COLO668 (cell line): ENCODE data around the gene ACVR1.
"Not testable (repeated sequence)": the region's sequence is repeated elsewhere in the genome, so short reads cannot be mapped to it uniquely, and the experiment has no call there.

Experiments used
- DNase-seq: peaks from one replicate; lab custom pipeline; 2025; ENCODE audit not compliant: unreplicated experiment; lab: John Stamatoyannopoulos, UW

Gene ACVR1

GRCh38 chr2:157830696-157831570 lies 45.2 kb downstream of the ACVR1 start:
- no peak for DNase-seq

DNA sequence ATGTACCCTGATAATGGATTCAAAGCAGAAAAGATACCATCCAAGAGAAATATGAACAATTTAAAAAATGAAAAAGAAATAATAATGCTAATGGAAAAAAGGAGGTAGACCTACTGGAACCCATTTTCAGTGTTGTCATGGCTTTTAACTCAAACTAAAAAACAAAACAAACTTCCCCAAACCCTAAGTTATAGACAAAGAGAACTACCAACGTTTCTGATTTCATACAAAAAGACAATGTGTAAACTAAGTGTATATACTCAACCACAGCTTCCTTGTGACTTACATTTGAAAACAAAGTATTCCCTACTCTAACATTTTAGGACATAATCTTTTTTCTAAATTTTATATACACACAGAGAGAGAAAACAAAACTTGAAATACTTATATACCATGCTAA lies 45.9 kb downstream of the ACVR1 start:
- no peak for DNase-seq

- DNase-seq = no peak
These were observed 48.8 kb downstream of the ACVR1 start for GRCh38 chr2:157827377-157827776.

GRCh38 chr2:157826644-157827043 lies 49.5 kb downstream of the ACVR1 start:
- not testable (repeated sequence) for DNase-seq

- DNase-seq = no peak
These were observed 50.2 kb downstream of the ACVR1 start for GRCh38 chr2:157825885-157826284.

DNA sequence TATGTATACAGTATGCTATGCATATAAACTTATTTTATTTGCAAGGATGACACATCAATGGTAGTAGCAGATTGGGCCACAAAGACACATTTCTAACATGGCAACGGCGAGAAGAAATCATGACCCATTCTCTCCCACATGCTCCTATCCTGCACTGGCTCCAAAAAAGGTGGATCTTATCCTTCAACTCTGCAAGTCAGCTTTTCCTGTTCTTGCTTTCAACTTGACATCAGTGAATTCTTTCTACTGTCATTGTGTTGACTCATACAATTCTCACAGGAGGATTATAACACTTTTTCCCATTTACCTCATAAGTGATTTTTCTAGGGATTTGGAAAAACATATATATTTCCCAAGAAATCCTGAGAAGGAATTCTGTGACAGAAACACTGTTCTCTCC lies 53.1 kb downstream of the ACVR1 start:
- DNase-seq = no peak

GRCh38 chr2:157822533-157822932 lies 53.6 kb downstream of the ACVR1 start:
- no peak for DNase-seq

DNA sequence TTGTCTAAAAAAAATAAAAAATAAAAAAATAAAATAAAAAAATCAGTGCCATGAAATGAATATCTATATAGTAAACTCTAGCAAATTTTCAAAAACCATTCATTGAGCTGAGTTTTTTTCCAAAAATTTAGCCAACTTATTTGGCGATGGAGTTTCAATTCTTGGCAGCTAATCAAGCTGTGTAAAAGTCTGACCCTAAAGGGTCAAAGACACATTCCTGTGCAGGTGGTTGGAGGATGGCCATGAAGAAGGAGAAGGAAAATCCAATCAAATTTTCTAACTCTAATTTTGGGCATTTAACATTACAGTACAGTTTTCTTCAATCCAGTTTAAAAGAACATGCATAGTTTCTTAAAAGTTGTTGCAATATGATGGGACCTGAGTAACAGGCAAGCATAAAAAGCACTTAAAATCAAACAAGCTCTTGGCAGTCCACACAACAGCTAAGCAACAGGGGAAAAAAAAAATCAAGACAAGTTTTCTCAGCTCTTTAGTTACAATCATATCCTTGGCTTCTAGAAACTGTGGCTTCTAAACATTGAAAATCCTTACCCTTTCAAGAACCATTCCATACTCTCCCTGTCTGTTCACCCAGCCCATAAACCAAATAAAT lies 54.5 kb downstream of the ACVR1 start:
- DNase-seq = no peak

GRCh38 chr2:157820193-157820592 lies 55.9 kb downstream of the ACVR1 start:
- DNase-seq = no peak

DNA sequence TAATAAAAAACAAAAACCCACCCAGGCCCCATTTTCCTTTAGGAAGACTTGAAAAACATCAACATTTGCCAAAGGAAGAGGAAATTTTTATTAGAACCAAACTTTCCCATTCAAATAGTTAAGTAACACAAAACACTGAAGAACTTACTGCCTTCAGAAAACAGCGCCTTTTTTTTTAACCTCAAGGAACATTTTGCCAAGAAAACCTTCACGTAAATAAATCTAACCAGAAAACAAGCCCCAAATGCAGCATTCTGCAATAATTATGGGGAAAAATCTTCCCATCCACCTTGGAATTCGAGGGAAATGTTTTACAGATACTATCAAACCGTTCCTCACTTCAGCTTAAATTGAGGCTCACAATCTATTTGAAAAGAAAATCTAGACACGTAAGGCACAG lies 56.4 kb downstream of the ACVR1 start:
- no peak for DNase-seq

DNA sequence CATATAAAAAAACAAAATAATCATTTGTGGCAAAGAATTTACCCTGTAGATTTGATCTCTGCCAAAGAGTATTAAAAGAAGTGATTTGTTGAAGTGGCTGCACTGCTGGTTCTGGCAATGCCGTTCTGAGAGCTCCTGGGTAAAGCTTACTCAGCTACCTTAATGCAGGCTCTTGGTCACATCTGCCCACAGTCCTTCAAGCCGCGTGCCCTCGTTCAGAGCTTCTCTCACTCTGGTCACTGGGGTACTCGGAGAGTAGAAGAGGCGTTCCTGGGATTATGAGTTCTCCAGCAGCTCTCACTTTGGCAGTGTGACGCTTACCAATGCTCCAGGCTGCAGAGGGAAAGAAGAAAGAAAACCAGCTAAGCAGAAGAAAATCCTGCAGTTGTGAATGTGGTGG lies 57.9 kb downstream of the ACVR1 start:
- DNase-seq = no peak

DNA sequence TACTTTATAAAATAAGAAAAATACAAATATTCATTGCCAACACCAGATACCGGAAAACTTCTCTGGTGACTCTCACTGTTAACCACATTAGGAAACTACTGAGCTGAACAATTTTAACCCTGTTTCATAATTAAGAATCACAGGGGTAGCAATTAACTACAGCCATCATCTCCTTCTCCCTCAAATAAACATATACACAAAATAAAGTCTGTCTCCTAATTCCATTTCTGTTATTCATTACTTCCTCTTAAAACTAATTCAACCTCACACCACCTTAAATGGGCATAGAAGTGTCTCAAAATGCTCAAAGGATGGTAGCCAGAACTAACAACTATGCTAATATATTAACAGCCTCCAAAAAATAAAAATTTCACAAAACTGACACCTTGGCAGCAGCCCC lies 60.7 kb downstream of the ACVR1 start:
- DNase-seq = no peak

DNA sequence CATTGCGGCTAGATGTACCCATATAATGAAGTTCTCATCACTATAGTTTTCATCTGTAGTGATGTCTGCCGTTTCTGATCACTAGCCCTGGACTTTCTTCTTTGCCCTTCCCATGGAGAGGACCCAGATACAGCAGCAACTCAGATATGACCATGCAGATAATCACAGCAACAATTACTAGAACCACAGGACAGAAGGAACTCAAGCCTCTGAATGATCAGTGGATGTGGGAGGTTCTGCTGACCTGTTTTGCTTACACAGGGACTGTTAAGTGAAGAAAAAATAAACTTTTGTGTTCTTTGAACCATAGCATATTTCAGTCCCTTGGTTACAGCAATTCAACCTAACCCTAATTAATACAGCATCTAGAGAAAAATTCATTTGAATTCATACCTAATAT lies 62.7 kb downstream of the ACVR1 start:
- no peak for DNase-seq

- no peak for DNase-seq
These were observed 66.1 kb downstream of the ACVR1 start for GRCh38 chr2:157810037-157810436.

DNA sequence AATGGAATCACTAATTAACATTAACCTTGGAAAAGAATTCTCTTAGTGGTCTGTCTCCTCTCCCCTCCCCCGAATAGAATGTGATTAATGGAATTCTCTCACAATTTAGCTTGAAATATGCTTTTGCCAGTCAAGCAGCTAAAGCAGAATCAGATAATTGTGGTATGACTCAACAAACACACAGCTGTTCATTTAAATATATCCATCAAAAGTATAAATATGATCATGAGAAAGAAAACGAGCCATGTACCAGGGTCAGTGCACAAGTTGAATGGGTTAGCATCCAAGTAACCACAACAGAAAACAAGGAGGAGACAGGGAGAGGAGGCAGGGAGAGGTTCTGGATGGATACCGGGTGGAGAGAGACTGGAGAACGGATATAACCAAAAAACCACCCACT lies 66.9 kb downstream of the ACVR1 start:
- no peak for DNase-seq

DNA sequence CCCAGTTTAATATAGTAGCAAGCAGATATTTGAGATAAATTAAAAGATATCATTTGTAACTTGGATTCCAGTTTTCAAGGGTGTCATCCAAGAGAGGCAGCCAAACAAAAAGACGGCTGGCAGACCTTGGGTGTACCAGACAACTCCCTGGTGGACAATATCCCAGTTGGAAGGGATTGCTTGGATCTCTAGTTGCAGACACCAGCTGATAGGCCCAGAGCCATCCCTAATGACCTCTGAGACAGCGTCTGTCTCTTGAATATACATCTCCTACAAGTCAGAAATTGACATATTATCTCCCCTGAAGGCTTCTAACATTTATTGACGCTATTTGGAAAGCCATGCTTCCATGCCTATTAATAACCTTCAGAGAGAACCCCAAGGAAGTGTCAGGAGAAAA lies 67.7 kb downstream of the ACVR1 start:
- no peak for DNase-seq

DNA sequence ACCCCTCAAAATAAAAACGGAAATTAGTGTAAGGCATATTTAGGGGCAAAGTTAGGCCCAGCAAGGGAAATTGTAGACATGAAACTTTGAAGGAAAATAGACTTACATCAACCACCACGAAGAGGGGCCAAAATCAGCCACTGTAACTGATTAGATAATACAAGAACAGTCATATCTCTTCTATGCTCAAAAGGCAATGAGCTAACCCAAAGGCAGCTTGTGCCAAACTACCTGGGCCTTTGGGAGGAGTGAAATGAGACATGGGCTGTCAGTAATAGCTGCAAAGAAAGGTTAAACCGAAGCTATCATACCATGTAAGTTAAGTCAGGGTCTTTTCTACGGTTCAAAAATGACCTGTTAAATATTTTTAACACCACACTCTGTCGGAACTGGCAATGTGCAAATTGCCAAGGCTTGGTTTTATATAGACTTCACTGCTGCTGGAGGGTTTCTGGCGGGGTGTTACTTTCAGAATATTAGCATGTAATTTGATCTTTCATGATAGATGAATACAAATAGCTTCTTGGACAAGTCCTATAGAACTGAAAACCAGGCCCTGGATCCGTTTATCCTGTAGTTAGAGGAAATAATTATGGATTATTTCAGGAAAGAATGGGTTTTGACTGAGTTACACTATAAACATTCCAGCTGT lies 69.6 kb downstream of the ACVR1 start:
- no peak for DNase-seq

GRCh38 chr2:157805519-157805918 lies 70.6 kb downstream of the ACVR1 start:
- no peak for DNase-seq

GRCh38 chr2:157804355-157804754 lies 71.8 kb downstream of the ACVR1 start:
- DNase-seq = no peak

DNA sequence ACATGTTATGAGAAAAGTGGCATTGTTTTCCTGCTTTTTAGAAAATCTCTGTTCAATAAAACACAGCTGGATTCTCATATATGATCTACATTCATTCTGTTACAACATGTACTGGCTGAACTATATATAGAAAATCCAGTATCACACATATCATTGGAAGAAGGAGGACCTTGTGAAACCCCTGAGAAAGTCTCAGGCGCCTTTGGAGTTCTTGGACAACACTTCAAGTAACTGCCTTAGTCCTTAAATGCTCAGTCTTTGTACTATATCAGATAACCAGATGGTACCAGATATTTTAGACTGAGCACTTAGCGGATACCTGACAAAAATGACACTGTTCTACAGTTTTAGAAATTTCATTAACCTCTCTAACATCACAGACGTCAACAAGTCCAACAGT lies 72.2 kb downstream of the ACVR1 start:
- DNase-seq = no peak

DNA sequence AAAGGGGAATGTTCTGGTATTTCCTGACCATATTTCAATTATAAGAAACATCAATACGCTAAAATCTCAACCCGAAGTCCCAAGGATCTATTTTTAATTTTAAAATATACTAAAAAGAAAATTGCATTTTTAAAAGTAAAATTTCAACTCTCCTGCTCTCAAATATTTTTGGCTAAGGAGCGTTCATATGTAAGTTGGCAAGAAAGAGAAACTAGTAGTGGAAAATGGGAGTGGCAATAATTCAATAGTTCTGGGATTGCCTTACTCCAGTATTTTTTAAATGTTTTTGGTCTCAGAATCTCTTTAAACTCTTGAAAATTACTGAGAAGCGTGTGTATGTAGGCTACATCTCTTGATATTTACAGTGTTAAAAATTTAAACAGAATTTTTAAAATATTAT lies 72.7 kb downstream of the ACVR1 start:
- DNase-seq = no peak

GRCh38 chr2:157800838-157801495 lies 75.2 kb downstream of the ACVR1 start:
- DNase-seq = no peak
